ENCODE data around the gene USP31. TPM values are rescaled to one million over a fixed set of nuclear protein-coding genes. Genes with fewer than 3 reads are reported as not detected.

Gene USP31
- total RNA-seq, 1 donor from 2014 or later: 7.7 TPM

GRCh38 chr16:23058576-23058975 is 90.7 kb downstream of the USP31 start:
- Mint-ChIP-seq H3K4me3 (ENCODE audit: low read depth) (no peak overlapping the region), H3K27me3 (ENCODE audit: low read depth) (peaks cover 25% of the 10 kb centered on the region), H3K36me3 (ENCODE audit: low read depth) (no peaks in the 10 kb centered on the region), H3K4me1 (ENCODE audit: low read depth) (peaks cover 2% of the 10 kb centered on the region), H3K9me3 (no peaks in the 10 kb centered on the region), H3K27ac (no peak overlapping the region)
- no peak for DNase-seq (ENCODE audit: low spot score)
- intact Hi-C loops (cut with micrococcal nuclease): no loop called here

- intact Hi-C loops (cut with micrococcal nuclease): no loop called here
- Mint-ChIP-seq H3K27me3 (ENCODE audit: low read depth) (peaks cover 26% of the 10 kb centered on the region), H3K27ac (no peak overlapping the region), H3K4me3 (ENCODE audit: low read depth) (no peak overlapping the region), H3K4me1 (ENCODE audit: low read depth) (peaks cover 2% of the 10 kb centered on the region), H3K36me3 (ENCODE audit: low read depth) (no peaks in the 10 kb centered on the region), H3K9me3 (no peaks in the 10 kb centered on the region)
- DNase-seq (ENCODE audit: low spot score): no peak
These were observed 92.1 kb downstream of the USP31 start for GRCh38 chr16:23057013-23057596.

- intact Hi-C loops (cut with micrococcal nuclease): no loop called here
- Mint-ChIP-seq H3K27me3 (ENCODE audit: low read depth) (peaks cover 23% of the 10 kb centered on the region), H3K9me3 (no peaks in the 10 kb centered on the region), H3K4me1 (ENCODE audit: low read depth) (peaks cover under 1% of the 10 kb centered on the region), H3K27ac (no peak overlapping the region), H3K36me3 (ENCODE audit: low read depth) (no peaks in the 10 kb centered on the region), H3K4me3 (ENCODE audit: low read depth) (no peak overlapping the region)
- no peak for DNase-seq (ENCODE audit: low spot score)
These were observed 93.8 kb downstream of the USP31 start for GRCh38 chr16:23055481-23055880.

- Mint-ChIP-seq H3K4me1 (ENCODE audit: low read depth) (no peaks in the 10 kb centered on the region), H3K27ac (no peak overlapping the region), H3K27me3 (ENCODE audit: low read depth) (peaks cover 26% of the 10 kb centered on the region), H3K36me3 (ENCODE audit: low read depth) (no peaks in the 10 kb centered on the region), H3K9me3 (no peaks in the 10 kb centered on the region), H3K4me3 (ENCODE audit: low read depth) (no peak overlapping the region)
- intact Hi-C loops (cut with micrococcal nuclease): no loop called here
- DNase-seq (ENCODE audit: low spot score): no peak
These were observed 96.2 kb downstream of the USP31 start for GRCh38 chr16:23052908-23053580.

GRCh38 chr16:23052221-23052620 is 97.0 kb downstream of the USP31 start:
- peaks cover 26% of the 10 kb centered on the region for H3K27me3 Mint-ChIP-seq (ENCODE audit: low read depth)
- no peaks in the 10 kb centered on the region for H3K9me3 Mint-ChIP-seq
- DNase-seq (ENCODE audit: low spot score): no peak
- intact Hi-C loops (cut with micrococcal nuclease): no loop called here
- H3K27ac Mint-ChIP-seq: no peak overlapping the region
- no peaks in the 10 kb centered on the region for H3K36me3 Mint-ChIP-seq (ENCODE audit: low read depth)
- H3K4me1 Mint-ChIP-seq (ENCODE audit: low read depth): no peaks in the 10 kb centered on the region
- H3K4me3 Mint-ChIP-seq (ENCODE audit: low read depth): no peak overlapping the region

- no peak overlapping the region for H3K27ac Mint-ChIP-seq
- H3K27me3 Mint-ChIP-seq (ENCODE audit: low read depth): peaks cover 21% of the 10 kb centered on the region
- no peak for DNase-seq (ENCODE audit: low spot score)
- H3K9me3 Mint-ChIP-seq: no peaks in the 10 kb centered on the region
- no peaks in the 10 kb centered on the region for H3K36me3 Mint-ChIP-seq (ENCODE audit: low read depth)
- H3K4me3 Mint-ChIP-seq (ENCODE audit: low read depth): no peak overlapping the region
- no peaks in the 10 kb centered on the region for H3K4me1 Mint-ChIP-seq (ENCODE audit: low read depth)
- intact Hi-C loops (cut with micrococcal nuclease): no loop called here
These were observed 97.7 kb downstream of the USP31 start for GRCh38 chr16:23051587-23051986.

GRCh38 chr16:23048164-23048563 is 101.1 kb downstream of the USP31 start:
- peaks cover 11% of the 10 kb centered on the region for H3K9me3 Mint-ChIP-seq
- H3K27ac Mint-ChIP-seq: no peak overlapping the region
- H3K27me3 Mint-ChIP-seq (ENCODE audit: low read depth): peaks cover 8% of the 10 kb centered on the region

GRCh38 chr16:23045025-23045424 is 104.2 kb downstream of the USP31 start:
- no peak for DNase-seq (ENCODE audit: low spot score)
- H3K9me3 Mint-ChIP-seq: peaks cover 11% of the 10 kb centered on the region
- peaks cover 11% of the 10 kb centered on the region for H3K27me3 Mint-ChIP-seq (ENCODE audit: low read depth)
- intact Hi-C loops (cut with micrococcal nuclease): no loop called here
- H3K4me1 Mint-ChIP-seq (ENCODE audit: low read depth): no peaks in the 10 kb centered on the region
- H3K4me3 Mint-ChIP-seq (ENCODE audit: low read depth): no peak overlapping the region
- no peaks in the 10 kb centered on the region for H3K36me3 Mint-ChIP-seq (ENCODE audit: low read depth)
- no peak overlapping the region for H3K27ac Mint-ChIP-seq

More at GRCh38 chr16:23048164-23048563, 101.1 kb downstream of the USP31 start:
- Mint-ChIP-seq H3K36me3 (ENCODE audit: low read depth) (no peaks in the 10 kb centered on the region), H3K4me3 (ENCODE audit: low read depth) (no peak overlapping the region), H3K4me1 (ENCODE audit: low read depth) (no peaks in the 10 kb centered on the region)
- DNase-seq (ENCODE audit: low spot score): no peak
- intact Hi-C loops (cut with micrococcal nuclease): no loop called here

- Mint-ChIP-seq H3K27ac (no peak overlapping the region), H3K27me3 (ENCODE audit: low read depth) (peaks cover 3% of the 10 kb centered on the region), H3K9me3 (peaks cover 10% of the 10 kb centered on the region), H3K4me3 (ENCODE audit: low read depth) (no peak overlapping the region), H3K36me3 (ENCODE audit: low read depth) (no peaks in the 10 kb centered on the region), H3K4me1 (ENCODE audit: low read depth) (no peaks in the 10 kb centered on the region)
- DNase-seq (ENCODE audit: low spot score): no peak
- intact Hi-C loops (cut with micrococcal nuclease): no loop called here
These were observed 109.0 kb downstream of the USP31 start for GRCh38 chr16:23040246-23040645.

- Mint-ChIP-seq H3K27me3 (ENCODE audit: low read depth) (peaks cover 3% of the 10 kb centered on the region), H3K4me1 (ENCODE audit: low read depth) (no peaks in the 10 kb centered on the region), H3K4me3 (ENCODE audit: low read depth) (no peak overlapping the region), H3K27ac (no peak overlapping the region), H3K36me3 (ENCODE audit: low read depth) (no peaks in the 10 kb centered on the region), H3K9me3 (peaks cover under 1% of the 10 kb centered on the region)
- intact Hi-C loops (cut with micrococcal nuclease): no loop called here
- DNase-seq (ENCODE audit: low spot score): no peak
These were observed 110.1 kb downstream of the USP31 start for GRCh38 chr16:23039118-23039517.

- Mint-ChIP-seq H3K4me1 (ENCODE audit: low read depth) (no peaks in the 10 kb centered on the region), H3K36me3 (ENCODE audit: low read depth) (no peaks in the 10 kb centered on the region)
These were observed 114.0 kb downstream of the USP31 start for GRCh38 chr16:23035240-23035639.

GRCh38 chr16:23031508-23032098 is 117.6 kb downstream of the USP31 start:
- intact Hi-C loops (cut with micrococcal nuclease): no loop called here
- Mint-ChIP-seq H3K36me3 (ENCODE audit: low read depth) (no peaks in the 10 kb centered on the region), H3K4me3 (ENCODE audit: low read depth) (no peak overlapping the region), H3K9me3 (peaks cover 9% of the 10 kb centered on the region), H3K4me1 (ENCODE audit: low read depth) (no peaks in the 10 kb centered on the region), H3K27me3 (ENCODE audit: low read depth) (no peaks in the 10 kb centered on the region), H3K27ac (no peak overlapping the region)
- no peak for DNase-seq (ENCODE audit: low spot score)

More at GRCh38 chr16:23035240-23035639, 114.0 kb downstream of the USP31 start:
- no peak for DNase-seq (ENCODE audit: low spot score)
- H3K27ac Mint-ChIP-seq: no peak overlapping the region
- intact Hi-C loops (cut with micrococcal nuclease): no loop called here
- no peaks in the 10 kb centered on the region for H3K27me3 Mint-ChIP-seq (ENCODE audit: low read depth)
- H3K9me3 Mint-ChIP-seq: peaks cover 9% of the 10 kb centered on the region
- H3K4me3 Mint-ChIP-seq (ENCODE audit: low read depth): no peak overlapping the region

GRCh38 chr16:23029733-23030420 is 119.4 kb downstream of the USP31 start:
- peaks cover 9% of the 10 kb centered on the region for H3K9me3 Mint-ChIP-seq
- H3K36me3 Mint-ChIP-seq (ENCODE audit: low read depth): no peaks in the 10 kb centered on the region
- no peak overlapping the region for H3K27ac Mint-ChIP-seq
- no peaks in the 10 kb centered on the region for H3K27me3 Mint-ChIP-seq (ENCODE audit: low read depth)
- no peak for DNase-seq (ENCODE audit: low spot score)
- no peak overlapping the region for H3K4me3 Mint-ChIP-seq (ENCODE audit: low read depth)
- intact Hi-C loops (cut with micrococcal nuclease): no loop called here
- no peaks in the 10 kb centered on the region for H3K4me1 Mint-ChIP-seq (ENCODE audit: low read depth)
